IMR-90 (cell line): ENCODE results near the gene PIP5K1C. TPM values are rescaled to one million over a fixed set of nuclear protein-coding genes. Genes with fewer than 3 reads are reported as not detected.

Experiments
- ATAC-seq: fragments of 200-7000 bp; cut with Tn5 transposase; 2 replicates; pipeline ENCODE4 v1.9.1; 2020; ENCODE audit warnings: low read depth, mild to moderate bottlenecking, moderate library complexity
- BruUV-seq: library from RNA; stranded (reverse); fragments of 400-500 nt; replicated peaks from 2 replicates; lab custom pipeline; 2021; lab: Mats Ljungman, UMichigan
- CTCF ChIA-PET: fragments of 300-600 bp; formaldehyde crosslinking; extraction: SDS; loops from one replicate; lab custom pipeline; 2021; ENCODE audit warnings: antibody characterized with exemption; lab: Yijun Ruan, JAX
- POLR2A ChIA-PET: fragments of 300-600 bp; sonication (Branson Sonifier 250); formaldehyde crosslinking; loops from one replicate; lab custom pipeline; 2022; ENCODE audit warnings: antibody characterized with exemption; ENCODE audit not compliant: unreplicated experiment; lab: Charles Lee
- DNase-seq: peaks from one replicate; pipeline ENCODE4 v3.0.0; 2013
- H2AFZ ChIP-seq: replicated peaks from 2 replicates; pipeline ENCODE3; 2013; ENCODE audit warnings: low read length, mild to moderate bottlenecking; ENCODE audit not compliant: poor library complexity
- H2AK5ac ChIP-seq: 2 replicates; pipeline ENCODE4 v1.6.1; 2013; ENCODE audit warnings: low read depth, low read length, inconsistent platforms
- H2AK9ac ChIP-seq: replicated peaks from 2 replicates; pipeline ENCODE3; 2013; ENCODE audit warnings: mild to moderate bottlenecking, low read depth, low read length, moderate library complexity; ENCODE audit not compliant: poor library complexity
- H2BK120ac ChIP-seq: 2 replicates; pipeline ENCODE4 v1.6.1; 2013; ENCODE audit warnings: low read depth, low read length, inconsistent platforms
- H2BK15ac ChIP-seq: 3 replicates; pipeline ENCODE4 v1.6.1; 2013; ENCODE audit warnings: low read depth, low read length, inconsistent platforms
- H2BK20ac ChIP-seq: 2 replicates; pipeline ENCODE4 v1.6.1; 2013; ENCODE audit warnings: low read depth, mild to moderate bottlenecking, inconsistent platforms, low read length, moderate library complexity
- H2BK5ac ChIP-seq: 2 replicates; pipeline ENCODE4 v1.6.1; 2013; ENCODE audit warnings: mild to moderate bottlenecking, low read depth, low read length, inconsistent platforms; ENCODE audit not compliant: poor library complexity, severe bottlenecking
- H3K14ac ChIP-seq: replicated peaks from 2 replicates; pipeline ENCODE4 v1.6.1; 2013; ENCODE audit warnings: low read depth, low read length, inconsistent platforms
- H3K18ac ChIP-seq: 2 replicates; pipeline ENCODE4 v1.6.1; 2013; ENCODE audit warnings: low read depth, low read length, control low read depth
- H3K23ac ChIP-seq: 2 replicates; pipeline ENCODE4 v1.6.1; 2013; ENCODE audit warnings: low read depth, low read length, inconsistent platforms
- H3K27ac ChIP-seq: 2 replicates; pipeline ENCODE4 v1.5.1; 2013; ENCODE audit warnings: mild to moderate bottlenecking, control low read depth, low read length; ENCODE audit not compliant: insufficient read depth
- H3K27me3 ChIP-seq: 2 replicates; pipeline ENCODE4 v1.6.1; 2013; ENCODE audit warnings: low read length; ENCODE audit not compliant: control insufficient read depth, insufficient read depth
- H3K36me3 ChIP-seq: 2 replicates; pipeline ENCODE4 v1.6.1; 2013; ENCODE audit warnings: low read length, mixed read lengths; ENCODE audit not compliant: control insufficient read depth, insufficient read depth
- H3K4ac ChIP-seq: 2 replicates; pipeline ENCODE4 v1.6.1; 2013; ENCODE audit warnings: low read depth, low read length, inconsistent platforms
- H3K4me1 ChIP-seq: 2 replicates; pipeline ENCODE4 v1.6.1; 2013; ENCODE audit warnings: low read length, mixed read lengths; ENCODE audit not compliant: control insufficient read depth, insufficient read depth
- H3K4me2 ChIP-seq: 2 replicates; pipeline ENCODE4 v1.6.1; 2013; ENCODE audit warnings: low read depth, mild to moderate bottlenecking, control low read depth, low read length, moderate library complexity
- H3K4me3 ChIP-seq: 2 replicates; pipeline ENCODE4 v1.5.1; 2013; ENCODE audit warnings: low read depth, mild to moderate bottlenecking, control low read depth, low read length, moderate library complexity; ENCODE audit not compliant: insufficient read depth
- H3K56ac ChIP-seq: 2 replicates; pipeline ENCODE4 v1.6.1; 2013; ENCODE audit warnings: low read length, inconsistent platforms; ENCODE audit not compliant: insufficient read depth; ENCODE audit errors: extremely low read depth
- H3K79me1 ChIP-seq, 2 experiments: 2 replicates each; pipeline ENCODE4 v1.6.1; 2013; ENCODE audit warnings: low read length in 2 of 2, inconsistent platforms in 1 of 2, low read depth in 1 of 2
- H3K9ac ChIP-seq: 2 replicates; pipeline ENCODE4 v1.6.1; 2013; ENCODE audit warnings: low read depth, low read length, control low read depth
- H3K9me1 ChIP-seq: 2 replicates; pipeline ENCODE4 v1.6.1; 2013; ENCODE audit warnings: low read length, inconsistent platforms; ENCODE audit not compliant: insufficient read depth
- H3K9me3 ChIP-seq: 2 replicates; pipeline ENCODE4 v1.6.1; 2013; ENCODE audit warnings: low read length; ENCODE audit not compliant: control insufficient read depth, insufficient read depth
- H4K20me1 ChIP-seq: 2 replicates; pipeline ENCODE4 v1.6.1; 2013; ENCODE audit warnings: low read length, inconsistent platforms; ENCODE audit not compliant: insufficient read depth
- H4K5ac ChIP-seq: 2 replicates; pipeline ENCODE4 v1.6.1; 2013; ENCODE audit warnings: mild to moderate bottlenecking, low read depth, low read length, control low read depth
- H4K8ac ChIP-seq, 2 experiments: 2 replicates each; pipeline ENCODE4 v1.6.1; 2013; ENCODE audit warnings: low read depth in 2 of 2, low read length in 2 of 2, control low read depth in 1 of 2, inconsistent platforms in 1 of 2
- H4K91ac ChIP-seq: 2 replicates; pipeline ENCODE4 v1.6.1; 2013; ENCODE audit warnings: low read depth, low read length, inconsistent platforms; ENCODE audit not compliant: insufficient read depth
- CEBPB ChIP-seq: IDR thresholded peaks from 2 replicates; pipeline ENCODE4 v1.6.1; 2012; ENCODE audit warnings: low read depth, low read length, improper control_type of control experiment
- CHD1 ChIP-seq: IDR thresholded peaks from 2 replicates; pipeline ENCODE4 v1.6.1; 2012; ENCODE audit warnings: low read depth, low read length, improper control_type of control experiment
- CTCF ChIP-seq: conservative IDR thresholded peaks from 2 replicates; pipeline ENCODE4 v1.5.1; 2012; ENCODE audit warnings: mild to moderate bottlenecking, low read depth, low read length, improper control_type of control experiment
- ELK1 ChIP-seq: fragments of 150-350 bp; IDR thresholded peaks from 2 replicates; pipeline ENCODE4 v1.6.1; 2016; ENCODE audit warnings: low read depth, mild to moderate bottlenecking, low read length, moderate library complexity, borderline replicate concordance
- FOS ChIP-seq: fragments of 150-350 bp; IDR thresholded peaks from 2 replicates; pipeline ENCODE4 v1.6.1; 2016; ENCODE audit warnings: low read depth, low read length
- MAFK ChIP-seq: IDR thresholded peaks from 2 replicates; pipeline ENCODE4 v1.6.1; 2012; ENCODE audit warnings: low read depth, low read length, improper control_type of control experiment
- MXI1 ChIP-seq: IDR thresholded peaks from 2 replicates; pipeline ENCODE4 v1.6.1; 2012; ENCODE audit warnings: low read depth, mild to moderate bottlenecking, low read length, moderate library complexity, borderline replicate concordance
- POLR2A ChIP-seq: IDR thresholded peaks from 2 replicates; pipeline ENCODE4 v1.6.1; 2012; ENCODE audit warnings: mild to moderate bottlenecking, low read depth, low read length
- RAD21 ChIP-seq: IDR thresholded peaks from 2 replicates; pipeline ENCODE4 v1.6.1; 2012; ENCODE audit warnings: low read length, improper control_type of control experiment
- RCOR1 ChIP-seq: IDR thresholded peaks from 2 replicates; pipeline ENCODE4 v1.6.1; 2012; ENCODE audit warnings: mild to moderate bottlenecking, low read length, improper control_type of control experiment; ENCODE audit not compliant: insufficient replicate concordance
- RFX5 ChIP-seq: IDR thresholded peaks from 2 replicates; pipeline ENCODE4 v1.8.0; 2012; ENCODE audit warnings: low read depth, mild to moderate bottlenecking, low read length, moderate library complexity
- SMC3 ChIP-seq: fragments of 150-350 bp; IDR thresholded peaks from 2 replicates; pipeline ENCODE4 v1.6.1; 2016; ENCODE audit warnings: low read depth, mild to moderate bottlenecking, antibody characterized with exemption, low read length, moderate library complexity
- USF2 ChIP-seq: fragments of 150-350 bp; IDR thresholded peaks from 2 replicates; pipeline ENCODE4 v1.6.1; 2017; ENCODE audit warnings: mild to moderate bottlenecking, antibody characterized with exemption, low read length, low read depth
- WGBS, 2 experiments: methylation state at CpG; one replicate each; pipeline versions ENCODE4 v1.1.5 to v1.1.7; 2013; ENCODE audit warnings: missing lambda C conversion rate in 2 of 2; ENCODE audit not compliant: insufficient read length in 1 of 2; ENCODE audit errors: extremely low coverage in 2 of 2; 5-methylcytosine and 5-hydroxymethylcytosine counted together
- dilution Hi-C: fragments of 300-500 bp; cut with HindIII; formaldehyde crosslinking; loops from one replicate; pipeline ENCODE4 v1.14.3; 2018; ENCODE audit warnings: low sequenced_read_pairs; ENCODE audit not compliant: unreplicated experiment
- in situ Hi-C: fragments of 300-500 bp; cut with MboI; formaldehyde crosslinking; loops from 3 replicates; pipeline ENCODE4 v1.14.3; 2019; ENCODE audit warnings: low sequenced_read_pairs, inconsistent platforms, mixed read lengths
- intact Hi-C: fragments of 100-400 bp; cut with micrococcal nuclease; formaldehyde crosslinking; loops from 2 replicates; pipeline ENCODE4 v1.10.0; 2022
- polyA plus RNA-seq, 3 experiments: library from polyadenylated mRNA; depleted of rRNA; stranded (reverse); fragments of >200 nt; gene quantifications; 2 replicates each; pipeline ENCODE4 v1.2.3, GENCODE V29; 2012; ENCODE audit warnings: low replicate concordance in 1 of 3
- total RNA-seq: library from RNA; depleted of rRNA; stranded (reverse); fragments of >200 nt; gene quantifications from 2 replicates; pipeline ENCODE4 v1.2.3, GENCODE V29; 2012

Gene PIP5K1C
- total and polyA plus RNA-seq, 2 of the 4 experiments (the other 2 are of a cell fraction): 13.6 to 23.3 TPM

DNA sequence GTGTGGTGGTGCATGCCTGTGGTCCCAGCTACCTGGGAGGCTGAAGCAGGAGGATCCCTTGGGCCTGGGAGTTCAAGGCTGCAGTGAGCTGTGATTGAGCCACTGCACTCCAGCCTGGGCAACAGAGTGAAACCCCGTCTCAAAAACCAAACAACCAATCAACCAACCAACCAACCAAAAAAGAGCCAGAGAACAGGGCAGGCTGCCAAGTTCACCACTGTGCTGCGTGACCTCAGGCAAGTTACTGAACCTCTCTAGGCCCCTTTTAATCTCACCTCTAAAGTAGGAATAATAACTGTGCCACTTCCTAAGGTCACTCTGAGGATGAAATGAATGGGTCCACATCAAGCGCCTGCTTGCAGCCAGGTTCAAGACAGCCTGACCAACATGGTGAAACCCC, 24.9 kb upstream of the PIP5K1C start:
- no peak for ATAC-seq
- Histone ChIP-seq H2AFZ (no peak overlapping the region), H3K4me3 (no peak overlapping the region), H3K9me1 (no peaks in the 10 kb centered on the region), H3K4ac (no peak overlapping the region), H4K5ac (no peak overlapping the region), H3K4me1 (no peaks in the 10 kb centered on the region), H2BK20ac (no peak overlapping the region), H4K91ac (no peak overlapping the region), H2AK9ac (no peak overlapping the region), H3K4me2 (no peak overlapping the region), H2BK5ac (no peak overlapping the region), H3K23ac (no peak overlapping the region), H3K27ac (no peak overlapping the region), H3K9me3 (no peaks in the 10 kb centered on the region), H2BK120ac (no peak overlapping the region), H3K9ac (no peak overlapping the region), H3K79me1 (no peaks in the 10 kb centered on the region), H4K20me1 (no peaks in the 10 kb centered on the region), H3K36me3 (no peaks in the 10 kb centered on the region), H3K14ac (no peak overlapping the region), H3K56ac (no peak overlapping the region), H4K8ac (no peak overlapping the region), H2AK5ac (no peak overlapping the region), H3K27me3 (peaks cover 33% of the 10 kb centered on the region), H2BK15ac (no peak overlapping the region), H3K18ac (no peak overlapping the region)
- BruUV-seq: no TSS peak
- CTCF ChIA-PET: interaction anchor here (0.6 kb wide), 1 partner anchor 260 kb away, joined by 3 read pairs; the partner anchor contains the start of gene EEF2
- TF ChIP-seq RAD21 (no peak), RCOR1 (no peak), MAFK (no peak), CHD1 (no peak), SMC3 (no peak), USF2 (no peak), CTCF (no peak), MXI1 (no peak), ELK1 (no peak), POLR2A (no peak), RFX5 (no peak), CEBPB (no peak), FOS (no peak)
- in situ Hi-C loops: no loop called here
- intact Hi-C loops: no loop called here
- no CpG with 5 or more reads among the region's 3 CpGs for WGBS, 2 experiments
- no peak for DNase-seq
- dilution Hi-C loops: no loop called here
- POLR2A ChIA-PET: no interaction called here
